ELF-1 (cell line): ENCODE data around the gene VAPA.

Source experiments
- DNase-seq: peaks from one replicate; pipeline ENCODE4 v3.0.0-alpha.2; 2016; ENCODE audit warnings: low read depth, low spot score

VAPA gene

GRCh38 chr18:9914584-9915290, 921 bp downstream of the VAPA start:
- peak; percentile 46 for DNase-seq

- DNase-seq, result no peak
Observed at GRCh38 chr18:9915291-9916076, 1.7 kb downstream of the VAPA start.

- no peak for DNase-seq
Observed at GRCh38 chr18:9916077-9916639, 2.3 kb downstream of the VAPA start.

- no peak for DNase-seq
Observed at GRCh38 chr18:9916808-9917207, 3.0 kb downstream of the VAPA start.

GRCh38 chr18:9918016-9918680, 4.3 kb downstream of the VAPA start:
- no peak for DNase-seq

- no peak for DNase-seq
Observed at GRCh38 chr18:9919564-9920232, 5.9 kb downstream of the VAPA start.

GRCh38 chr18:9922592-9923311, 8.9 kb downstream of the VAPA start:
- DNase-seq, result no peak

GRCh38 chr18:9924371-9924943, 10.6 kb downstream of the VAPA start:
- DNase-seq, result no peak

- no peak for DNase-seq
Observed at GRCh38 chr18:9925369-9925768, 11.6 kb downstream of the VAPA start.

- DNase-seq, result no peak
Observed at GRCh38 chr18:9925795-9926194, 12.0 kb downstream of the VAPA start.

- no peak for DNase-seq
Observed at GRCh38 chr18:9926223-9926894, 12.5 kb downstream of the VAPA start.

GRCh38 chr18:9926977-9927376, 13.2 kb downstream of the VAPA start:
- no peak for DNase-seq

- no peak for DNase-seq
Observed at GRCh38 chr18:9927392-9928063, 13.7 kb downstream of the VAPA start.

GRCh38 chr18:9928646-9929259, 14.9 kb downstream of the VAPA start:
- DNase-seq, result no peak

GRCh38 chr18:9930299-9930884, 16.6 kb downstream of the VAPA start:
- DNase-seq, result no peak

- DNase-seq, result no peak
Observed at GRCh38 chr18:9931146-9931545, 17.3 kb downstream of the VAPA start.

GRCh38 chr18:9931678-9932077, 17.9 kb downstream of the VAPA start:
- no peak for DNase-seq

GRCh38 chr18:9933865-9934264, 20.0 kb downstream of the VAPA start:
- DNase-seq, result no peak

- no peak for DNase-seq
Observed at GRCh38 chr18:9934274-9934673, 20.5 kb downstream of the VAPA start.
